HG03066 (cell line): ENCODE measurements around the gene FBN1.

Experiments
- ATAC-seq: cut with Tn5 transposase; IDR thresholded peaks from one replicate; pipeline ENCODE4 v1.9.1; 2021; ENCODE audit warnings: low read depth; ENCODE audit not compliant: unreplicated experiment

Gene FBN1

DNA sequence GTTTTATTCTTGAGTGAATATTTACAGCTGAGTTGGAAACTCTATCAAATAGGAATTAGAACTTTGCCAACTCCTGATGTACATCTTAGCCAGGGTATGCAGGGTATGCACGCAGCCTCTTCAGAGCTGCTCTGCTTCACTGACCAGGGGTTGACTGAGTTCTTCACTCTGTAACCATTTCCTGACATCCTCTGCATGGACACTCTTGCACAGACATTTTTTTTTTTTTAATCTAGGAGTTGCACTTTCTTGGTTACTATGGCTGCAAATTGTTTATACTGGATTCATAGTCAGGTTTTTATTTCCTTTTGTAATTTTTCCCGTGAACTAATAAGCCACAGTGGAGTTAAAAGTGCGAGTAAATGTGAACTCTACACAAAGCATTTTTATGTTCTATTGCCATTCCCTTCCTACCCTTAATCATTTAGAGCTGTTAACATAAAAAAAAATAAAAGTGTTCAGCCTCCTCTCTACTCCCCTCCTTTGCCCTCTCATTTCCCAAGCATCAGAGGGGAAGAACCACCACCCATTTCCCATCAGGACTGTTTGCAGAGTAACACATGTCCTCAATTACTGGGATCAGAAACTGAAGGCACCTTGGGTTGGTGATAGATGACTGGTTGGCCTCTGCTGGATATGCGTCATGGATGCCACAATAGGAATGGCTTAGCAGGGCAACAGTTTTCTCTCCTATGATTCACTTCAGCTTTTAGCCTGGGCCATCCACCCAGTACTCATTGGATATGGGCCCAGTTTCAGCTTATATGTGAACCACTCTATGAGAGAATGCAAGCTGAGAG is 260.3 kb downstream of the FBN1 start:
- ATAC-seq = no peak

DNA sequence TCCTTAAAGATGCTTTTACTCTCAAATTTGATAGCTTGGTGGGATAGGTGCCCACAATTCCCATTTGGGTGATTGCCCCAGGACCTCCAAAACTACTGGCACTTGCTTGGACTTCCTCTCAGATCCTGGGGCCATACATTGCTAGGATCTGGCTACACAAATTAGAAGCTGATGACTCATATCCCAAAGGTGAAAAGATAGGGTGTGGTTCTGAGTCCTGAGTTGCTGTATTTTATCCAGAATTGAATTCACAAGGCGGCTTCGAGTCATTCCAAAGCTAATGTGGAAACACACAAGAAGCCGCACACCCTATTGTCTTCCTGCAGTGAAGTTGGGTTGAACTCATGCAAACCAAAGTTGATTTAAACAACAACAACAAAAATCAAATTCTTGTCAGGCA is 260.9 kb downstream of the FBN1 start:
- ATAC-seq = no peak

DNA sequence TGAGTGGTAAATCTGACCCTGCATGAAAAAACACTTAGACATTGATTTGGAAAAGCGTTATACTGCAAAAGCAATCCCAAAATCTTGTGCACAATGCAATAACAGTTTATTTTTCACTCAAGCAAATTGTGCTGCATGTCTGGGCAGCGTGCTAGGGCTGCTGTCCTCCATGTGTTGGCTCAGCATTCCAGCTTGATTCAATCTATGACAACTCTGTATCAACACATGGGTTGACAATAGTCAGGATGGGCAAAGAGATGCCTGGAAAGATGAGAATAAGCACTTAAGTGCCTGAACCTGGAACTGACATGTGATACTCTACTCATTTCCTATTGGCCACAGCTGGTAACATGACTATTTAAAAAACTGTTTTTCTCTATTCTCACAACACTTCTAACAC is 262.5 kb downstream of the FBN1 start:
- no peak for ATAC-seq

DNA sequence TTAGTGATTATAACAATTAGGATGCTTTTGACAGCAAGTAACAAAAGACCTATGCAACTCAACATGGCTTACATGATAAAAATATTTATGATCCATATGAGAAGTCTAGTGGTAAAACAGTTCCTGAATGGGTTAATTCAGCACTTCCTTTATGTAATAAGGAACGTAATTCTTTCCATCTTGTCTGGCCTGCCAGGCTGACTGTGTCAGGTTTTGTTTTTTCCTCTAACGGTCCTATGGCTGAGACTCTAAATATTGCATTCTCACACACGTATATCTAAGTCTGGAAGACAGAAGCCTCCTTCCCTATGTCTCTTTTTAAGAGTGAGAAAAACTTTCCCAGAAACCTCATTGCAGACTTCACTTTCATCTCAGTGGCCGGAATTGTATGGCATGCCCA is 263.6 kb downstream of the FBN1 start:
- no peak for ATAC-seq

DNA sequence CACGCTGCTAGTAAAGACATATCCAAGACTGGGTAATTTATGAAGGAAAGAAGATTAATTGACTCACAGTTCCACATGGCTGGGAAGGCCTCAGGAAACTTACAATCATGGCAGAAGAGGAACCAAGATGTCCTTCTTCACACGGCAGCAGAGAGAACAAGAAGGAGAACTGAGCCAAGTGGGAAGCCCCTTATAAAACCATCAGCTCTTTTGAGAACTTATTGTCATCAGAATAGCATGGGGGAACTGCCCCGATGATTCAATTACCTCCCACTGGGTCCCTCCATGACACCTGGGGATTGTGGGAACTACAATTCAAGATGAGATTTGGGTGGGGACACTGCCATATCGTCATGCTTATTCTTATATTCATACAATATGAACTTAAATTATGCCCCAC is 265.3 kb downstream of the FBN1 start:
- no peak for ATAC-seq

DNA sequence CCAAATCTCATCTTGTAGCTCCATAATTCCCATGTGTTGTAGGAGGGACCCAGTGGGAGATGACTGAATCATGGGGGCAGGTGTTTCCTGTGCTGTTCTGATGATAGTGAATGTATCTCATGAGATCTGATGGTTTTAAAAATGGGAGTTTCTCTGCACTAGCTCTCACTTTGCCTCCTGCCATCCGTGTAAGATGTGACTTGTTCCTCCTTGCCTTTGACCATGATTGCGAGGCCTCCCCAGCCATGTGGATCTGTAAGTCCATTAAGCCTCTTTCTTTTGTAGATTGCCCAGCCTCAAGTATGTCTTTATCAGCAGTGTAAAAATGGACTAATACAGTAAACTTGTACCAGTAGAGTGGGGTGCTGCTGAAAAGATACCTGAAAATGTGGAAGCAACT is 269.7 kb downstream of the FBN1 start:
- ATAC-seq = no peak

DNA sequence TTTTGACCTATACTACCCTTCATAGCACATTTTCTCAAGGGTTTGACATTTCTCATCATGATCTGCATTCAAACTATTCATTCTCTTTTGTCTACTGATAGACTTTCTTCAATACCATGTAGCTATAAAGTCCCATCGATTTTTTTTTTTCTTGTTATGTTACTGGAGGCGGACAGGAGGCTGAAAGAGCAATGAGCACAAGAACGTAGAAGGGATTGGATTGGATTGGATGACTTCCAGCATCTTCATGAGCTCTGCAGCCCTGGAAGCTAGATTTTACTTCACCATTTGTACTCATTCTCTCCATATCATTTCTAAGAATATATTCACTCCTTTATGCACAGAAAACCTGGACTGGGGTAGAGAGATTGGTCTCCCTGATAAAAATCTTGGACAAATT is 271.0 kb downstream of the FBN1 start:
- ATAC-seq = no peak

DNA sequence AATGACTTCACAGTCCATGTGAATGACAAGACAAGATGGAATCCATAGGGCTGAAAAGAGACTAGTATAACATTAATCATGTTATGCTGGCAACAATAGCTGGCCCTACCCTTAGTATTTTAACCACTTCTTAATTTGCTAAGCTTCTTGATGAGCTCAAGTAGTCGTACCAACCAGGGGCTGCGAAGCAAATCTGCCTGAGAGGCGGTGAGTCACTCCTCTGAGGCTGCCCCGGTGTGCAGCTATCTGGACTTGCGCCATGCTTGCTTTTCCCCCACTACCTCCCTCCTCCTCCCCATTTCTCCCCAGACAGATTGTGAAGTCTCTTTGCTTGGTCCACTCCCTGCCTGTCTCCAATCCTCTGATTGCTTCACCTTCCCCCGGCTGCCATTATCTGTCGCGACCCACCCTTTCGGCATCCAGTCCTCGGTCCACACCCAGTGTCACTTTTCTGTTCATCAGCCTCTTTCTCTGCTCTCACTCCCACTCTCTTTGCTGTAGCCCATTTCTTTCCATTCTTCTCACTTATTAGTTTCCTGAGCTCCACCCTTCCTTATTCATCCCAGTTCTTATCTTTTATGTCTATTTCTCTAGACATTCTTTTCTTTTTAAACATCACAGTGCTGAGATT is 271.6 kb downstream of the FBN1 start:
- ATAC-seq = no peak

DNA sequence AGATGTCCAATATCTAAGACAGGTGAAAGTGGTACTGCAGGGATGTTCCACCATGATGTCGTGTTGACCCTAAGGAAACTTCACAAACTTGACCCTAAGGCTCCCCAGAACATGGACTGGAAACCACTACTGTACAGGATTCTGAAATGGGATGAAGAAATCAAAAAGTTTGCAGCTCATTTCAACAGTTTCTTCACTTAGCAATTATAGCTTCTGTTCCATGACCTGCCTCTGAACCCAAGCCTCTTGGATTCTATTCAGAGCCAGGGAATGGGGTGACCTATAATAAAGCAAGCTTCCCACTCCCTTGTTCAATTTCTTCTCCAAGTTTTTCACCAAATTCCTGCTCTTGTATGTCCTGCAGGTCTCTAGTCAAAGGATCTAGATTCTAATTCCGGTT is 273.5 kb downstream of the FBN1 start:
- ATAC-seq = no peak

DNA sequence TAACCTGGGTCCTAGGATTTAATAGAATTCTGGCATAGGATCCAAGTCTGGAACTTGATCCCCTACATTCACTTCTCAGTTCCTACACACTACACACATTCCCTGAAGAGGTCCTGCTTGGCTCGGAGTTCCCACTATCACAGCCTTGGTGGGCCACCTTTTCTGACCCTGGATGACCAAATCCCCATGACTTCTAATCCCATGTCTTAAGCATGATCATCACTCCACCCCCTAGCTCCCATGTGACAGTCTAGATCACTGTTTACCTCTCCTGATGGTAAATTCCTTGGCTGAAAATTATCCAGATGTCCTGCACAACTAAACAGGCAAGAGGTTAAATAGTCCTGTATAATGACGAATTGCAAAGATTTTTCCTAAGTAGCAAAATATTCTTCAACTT is 274.0 kb downstream of the FBN1 start:
- no peak for ATAC-seq

DNA sequence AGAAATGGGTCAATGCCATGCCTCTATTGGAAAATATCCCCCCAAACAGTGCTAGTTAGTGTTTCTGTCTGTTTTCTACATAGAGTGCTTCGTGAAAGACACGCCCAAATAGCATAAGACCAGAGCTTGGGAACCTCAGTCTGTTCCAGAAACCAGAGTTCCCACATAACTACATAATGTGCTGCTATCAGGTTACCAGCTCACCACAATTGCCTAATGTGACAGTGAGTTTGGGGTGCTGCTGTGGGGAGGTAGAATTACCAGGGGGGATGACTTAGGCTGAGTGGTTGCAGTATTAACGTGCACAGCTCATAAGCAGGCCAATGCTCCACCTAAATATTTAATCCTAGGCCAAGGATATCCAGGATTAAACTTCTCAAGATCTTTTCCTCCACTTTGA is 275.0 kb downstream of the FBN1 start:
- no peak for ATAC-seq

DNA sequence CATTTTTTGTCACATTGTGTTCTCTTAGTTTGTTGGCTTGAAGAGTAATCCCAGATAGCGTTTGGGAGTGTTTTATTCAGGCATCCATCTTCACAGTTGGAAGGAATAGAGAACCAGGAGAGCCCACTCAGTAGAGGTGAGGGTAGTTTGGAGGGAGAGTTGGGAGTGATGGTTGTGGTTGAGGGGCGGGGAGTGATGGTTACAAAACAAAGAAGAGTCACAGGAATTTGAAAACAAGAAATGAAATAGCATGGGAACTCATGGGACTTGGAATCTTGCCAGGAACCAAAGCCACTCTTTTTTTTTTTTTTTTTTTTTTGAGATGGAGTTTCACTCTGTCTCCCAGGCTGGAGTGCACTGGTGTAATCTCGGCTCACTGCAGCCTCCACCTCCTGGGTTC is 278.0 kb downstream of the FBN1 start:
- ATAC-seq = no peak

DNA sequence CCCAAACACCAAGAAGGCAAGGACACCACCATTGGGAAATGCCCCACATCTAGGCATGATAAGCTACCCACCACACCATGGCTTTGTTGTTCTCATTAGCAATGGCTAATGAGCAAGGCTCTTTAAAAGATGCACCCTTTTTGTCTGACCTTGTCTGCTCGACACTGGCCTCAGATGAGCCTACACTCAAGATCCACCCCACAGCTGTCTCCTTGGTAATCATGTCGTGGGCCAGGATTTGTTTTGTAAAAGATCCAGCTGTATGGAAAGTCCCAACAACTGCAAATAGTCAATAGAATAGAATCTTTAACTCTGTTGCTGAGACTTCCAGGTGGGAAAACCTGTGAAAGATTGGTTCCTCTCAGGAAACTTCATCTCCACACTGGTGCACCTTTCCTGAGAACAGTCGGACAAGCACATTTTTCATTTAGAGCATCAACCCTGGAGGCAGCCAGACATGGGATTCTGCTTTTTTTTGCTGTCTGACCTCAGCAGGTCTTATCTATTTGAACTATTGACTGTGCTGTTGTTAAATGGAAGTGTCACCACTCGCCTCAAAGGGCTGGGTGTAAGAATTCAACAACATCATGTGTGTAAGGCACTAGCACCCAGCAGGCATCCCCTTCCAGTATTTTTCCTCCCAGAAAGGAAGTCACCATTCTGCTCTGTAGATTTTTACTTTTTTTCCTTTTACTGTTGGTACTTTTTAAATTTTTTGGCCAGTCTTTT is 278.8 kb downstream of the FBN1 start:
- ATAC-seq = no peak

DNA sequence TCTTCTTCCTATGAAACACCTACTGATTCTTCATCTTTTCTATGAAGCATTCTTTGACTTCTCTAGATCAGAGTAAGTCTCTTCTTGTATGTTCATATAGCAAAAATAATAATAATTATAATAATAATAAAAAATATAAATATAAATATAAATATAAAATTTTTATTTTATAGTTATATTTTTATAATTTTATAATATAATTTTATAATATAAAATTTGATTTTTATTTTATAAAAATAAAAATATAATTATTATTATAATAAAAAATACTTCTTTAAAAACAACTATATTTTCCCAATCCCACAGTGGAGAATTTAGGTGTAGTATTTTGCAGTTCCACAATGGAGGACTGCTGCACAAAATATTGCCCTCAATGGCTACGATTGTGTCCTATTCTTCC is 279.9 kb downstream of the FBN1 start:
- ATAC-seq = no peak

DNA sequence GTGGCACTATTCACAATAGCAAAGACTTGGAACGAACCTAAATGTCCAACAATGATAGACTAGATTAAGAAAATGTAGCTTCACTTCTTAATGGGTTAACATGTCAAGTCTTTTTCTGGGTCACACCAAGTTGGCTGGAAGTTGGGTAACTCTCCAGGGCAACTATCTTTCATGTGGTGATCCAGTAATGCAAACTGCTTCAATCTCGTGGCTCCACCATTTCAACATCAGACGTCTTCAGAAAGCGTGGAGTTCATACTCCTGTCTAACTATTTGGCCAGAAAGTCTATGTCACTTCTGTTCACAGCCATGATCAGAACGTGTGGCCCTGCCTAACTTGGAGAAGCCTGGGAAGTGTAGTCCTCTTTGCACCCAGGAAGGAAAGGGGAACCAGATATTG is 282.0 kb downstream of the FBN1 start:
- ATAC-seq = no peak

DNA sequence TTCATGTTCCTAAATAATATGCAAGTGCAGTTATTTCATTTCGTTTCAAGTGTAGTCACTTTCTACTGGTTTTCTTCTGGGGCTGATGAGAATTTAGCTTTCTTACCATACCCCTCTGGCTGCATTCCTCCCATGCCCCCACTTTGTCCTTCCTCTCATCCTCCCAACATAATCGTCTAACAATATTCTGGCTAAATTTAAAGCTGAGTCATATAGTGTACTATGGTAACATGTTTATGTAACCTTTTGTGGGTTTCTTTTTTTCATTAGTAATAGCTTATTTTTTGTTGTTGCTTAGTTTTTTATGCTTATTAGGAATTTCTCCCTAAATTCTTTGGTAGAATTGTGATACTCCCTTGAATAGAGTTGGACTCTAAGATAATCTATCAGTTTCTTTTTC is 283.8 kb downstream of the FBN1 start:
- no peak for ATAC-seq

DNA sequence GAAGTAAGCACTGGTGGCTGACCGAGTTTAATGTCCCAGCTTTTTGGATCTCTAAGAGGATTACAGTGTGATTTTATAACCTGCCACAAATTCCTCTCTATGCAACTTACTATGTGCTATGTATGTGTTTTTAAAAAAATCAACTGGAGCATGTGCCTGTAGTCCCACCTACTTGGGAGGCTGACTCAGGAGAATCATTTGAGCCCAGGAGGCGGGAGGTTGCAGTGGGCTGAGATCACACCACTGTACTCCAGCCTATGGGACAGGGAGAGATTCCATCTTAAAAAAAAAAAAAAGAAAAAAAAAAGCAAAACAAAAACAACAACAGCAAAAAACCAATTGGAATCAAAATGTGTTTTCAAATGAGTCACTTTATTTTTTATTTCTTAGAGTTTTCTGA is 284.7 kb downstream of the FBN1 start:
- no peak for ATAC-seq
